Suprapubic skin (tissue), 4 donors: ENCODE data around the gene PLEKHF1.

Experiments
- CTCF ChIP-seq, 2 donors: fragments of 200-600 bp in 1 of 2; fragments of 450-650 bp in 1 of 2; sonication (generic) in 1 of 2; IDR thresholded peaks; one replicate each; pipeline ENCODE4 v1.5.1; 2016 to 2019; ENCODE audit warnings: antibody characterized with exemption in 2 of 2, mild to moderate bottlenecking in 1 of 2, moderate library complexity in 1 of 2
- EP300 ChIP-seq: sonication (generic); formaldehyde crosslinking; IDR thresholded peaks from one replicate; pipeline ENCODE4 v1.6.1; 2017; ENCODE audit warnings: antibody characterized with exemption
- POLR2A ChIP-seq, 2 donors: fragments of 450-650 bp; IDR thresholded peaks; one replicate each; pipeline ENCODE4 v1.6.1; 2017; ENCODE audit warnings: antibody characterized with exemption in 2 of 2, mild to moderate bottlenecking in 2 of 2, moderate library complexity in 2 of 2
- POLR2AphosphoS5 ChIP-seq, 3 donors: sonication (generic); formaldehyde crosslinking; IDR thresholded peaks; one replicate each; pipeline ENCODE4 v1.6.1; 2017; ENCODE audit warnings: antibody characterized with exemption in 3 of 3

GRCh38 chr19:29618434-29618833 is 46.8 kb upstream of the PLEKHF1 start:
- TF ChIP-seq POLR2A (IDR thresholded peaks at IDR 0.05), result no peak
- TF ChIP-seq CTCF (IDR thresholded peaks at IDR 0.05), result no peak
- TF ChIP-seq POLR2AphosphoS5 (IDR thresholded peaks at IDR 0.05), result no peak
- no peak for TF ChIP-seq EP300
